22Rv1 (cell line): Measurements from ENCODE around the gene TRDMT1.

Experiments
- ZFX ChIP-seq: fragments of 450-650 bp; IDR thresholded peaks from 2 replicates; pipeline ENCODE4 v1.6.1; 2017; ENCODE audit warnings: antibody characterized with exemption, borderline replicate concordance
- TF ChIP-seq, protein P1 (sequence below): fragments of 450-650 bp; IDR thresholded peaks from 2 replicates; pipeline ENCODE4 v1.5.1; 2017; ENCODE audit warnings: mild to moderate bottlenecking

GRCh38 chr10:17175551-17175950 lies 25.9 kb downstream of the TRDMT1 start:
- TF ChIP-seq, protein P1, sequence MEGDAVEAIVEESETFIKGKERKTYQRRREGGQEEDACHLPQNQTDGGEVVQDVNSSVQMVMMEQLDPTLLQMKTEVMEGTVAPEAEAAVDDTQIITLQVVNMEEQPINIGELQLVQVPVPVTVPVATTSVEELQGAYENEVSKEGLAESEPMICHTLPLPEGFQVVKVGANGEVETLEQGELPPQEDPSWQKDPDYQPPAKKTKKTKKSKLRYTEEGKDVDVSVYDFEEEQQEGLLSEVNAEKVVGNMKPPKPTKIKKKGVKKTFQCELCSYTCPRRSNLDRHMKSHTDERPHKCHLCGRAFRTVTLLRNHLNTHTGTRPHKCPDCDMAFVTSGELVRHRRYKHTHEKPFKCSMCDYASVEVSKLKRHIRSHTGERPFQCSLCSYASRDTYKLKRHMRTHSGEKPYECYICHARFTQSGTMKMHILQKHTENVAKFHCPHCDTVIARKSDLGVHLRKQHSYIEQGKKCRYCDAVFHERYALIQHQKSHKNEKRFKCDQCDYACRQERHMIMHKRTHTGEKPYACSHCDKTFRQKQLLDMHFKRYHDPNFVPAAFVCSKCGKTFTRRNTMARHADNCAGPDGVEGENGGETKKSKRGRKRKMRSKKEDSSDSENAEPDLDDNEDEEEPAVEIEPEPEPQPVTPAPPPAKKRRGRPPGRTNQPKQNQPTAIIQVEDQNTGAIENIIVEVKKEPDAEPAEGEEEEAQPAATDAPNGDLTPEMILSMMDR, result no peak
- no peak for TF ChIP-seq ZFX
